GM21423 (cell line): Measurements from ENCODE around the gene CD70.
"Not testable (repeated sequence)": the region's sequence is repeated elsewhere in the genome, so short reads cannot be mapped to it uniquely, and the experiment has no call there.

Source experiments
- ATAC-seq: cut with Tn5 transposase; IDR thresholded peaks from one replicate; pipeline ENCODE4 v1.9.1; 2021; ENCODE audit warnings: mild to moderate bottlenecking, moderate library complexity; ENCODE audit not compliant: unreplicated experiment

CD70 gene

GRCh38 chr19:6598254-6598892 is 7.4 kb upstream of the CD70 start:
- not testable (repeated sequence) for ATAC-seq

- not testable (repeated sequence) for ATAC-seq
Observed at GRCh38 chr19:6597471-6598253, 6.7 kb upstream of the CD70 start.

- ATAC-seq = no peak
Observed at GRCh38 chr19:6596621-6597020, 5.7 kb upstream of the CD70 start.

GRCh38 chr19:6593651-6594416 is 2.9 kb upstream of the CD70 start:
- no peak for ATAC-seq

- ATAC-seq = no peak
Observed at GRCh38 chr19:6590258-6590826, 608 bp downstream of the CD70 start.

GRCh38 chr19:6589711-6590257 is 1.2 kb downstream of the CD70 start:
- no peak for ATAC-seq

- no peak for ATAC-seq
Observed at GRCh38 chr19:6588508-6589345, 2.2 kb downstream of the CD70 start.

GRCh38 chr19:6587998-6588507 is 2.9 kb downstream of the CD70 start:
- ATAC-seq = no peak

- ATAC-seq = no peak
Observed at GRCh38 chr19:6587093-6587820, 3.7 kb downstream of the CD70 start.

- ATAC-seq = no peak
Observed at GRCh38 chr19:6586726-6587092, 4.2 kb downstream of the CD70 start.

- ATAC-seq = no peak
Observed at GRCh38 chr19:6586056-6586455, 4.9 kb downstream of the CD70 start.

- not testable (repeated sequence) for ATAC-seq
Observed at GRCh38 chr19:6582515-6583484, 8.2 kb downstream of the CD70 start.

- no peak for ATAC-seq
Observed at GRCh38 chr19:6580313-6580712, 10.6 kb downstream of the CD70 start.

- no peak for ATAC-seq
Observed at GRCh38 chr19:6579450-6580178, 11.3 kb downstream of the CD70 start.

- peak; percentile 75 for ATAC-seq
Observed at GRCh38 chr19:6577476-6578125, 13.3 kb downstream of the CD70 start.

- ATAC-seq = peak; percentile 2
Observed at GRCh38 chr19:6576869-6577475, 14.0 kb downstream of the CD70 start.

GRCh38 chr19:6573350-6573749 is 17.6 kb downstream of the CD70 start:
- ATAC-seq = no peak
